GM21423 (cell line): ENCODE data around the gene GRAMD1B.

Experiments
- ATAC-seq: cut with Tn5 transposase; IDR thresholded peaks from one replicate; pipeline ENCODE4 v1.9.1; 2021; ENCODE audit warnings: mild to moderate bottlenecking, moderate library complexity; ENCODE audit not compliant: unreplicated experiment

Gene GRAMD1B

GRCh38 chr11:123670081-123670480 lies 240.0 kb downstream of the GRAMD1B start:
- ATAC-seq = no peak

GRCh38 chr11:123671534-123671933 lies 241.5 kb downstream of the GRAMD1B start:
- ATAC-seq = no peak

- no peak for ATAC-seq
Observed at GRCh38 chr11:123672568-123672967, 242.5 kb downstream of the GRAMD1B start.

GRCh38 chr11:123674297-123674696 lies 244.2 kb downstream of the GRAMD1B start:
- ATAC-seq = no peak
